ENCODE results near the gene ZC3H6.

DNA sequence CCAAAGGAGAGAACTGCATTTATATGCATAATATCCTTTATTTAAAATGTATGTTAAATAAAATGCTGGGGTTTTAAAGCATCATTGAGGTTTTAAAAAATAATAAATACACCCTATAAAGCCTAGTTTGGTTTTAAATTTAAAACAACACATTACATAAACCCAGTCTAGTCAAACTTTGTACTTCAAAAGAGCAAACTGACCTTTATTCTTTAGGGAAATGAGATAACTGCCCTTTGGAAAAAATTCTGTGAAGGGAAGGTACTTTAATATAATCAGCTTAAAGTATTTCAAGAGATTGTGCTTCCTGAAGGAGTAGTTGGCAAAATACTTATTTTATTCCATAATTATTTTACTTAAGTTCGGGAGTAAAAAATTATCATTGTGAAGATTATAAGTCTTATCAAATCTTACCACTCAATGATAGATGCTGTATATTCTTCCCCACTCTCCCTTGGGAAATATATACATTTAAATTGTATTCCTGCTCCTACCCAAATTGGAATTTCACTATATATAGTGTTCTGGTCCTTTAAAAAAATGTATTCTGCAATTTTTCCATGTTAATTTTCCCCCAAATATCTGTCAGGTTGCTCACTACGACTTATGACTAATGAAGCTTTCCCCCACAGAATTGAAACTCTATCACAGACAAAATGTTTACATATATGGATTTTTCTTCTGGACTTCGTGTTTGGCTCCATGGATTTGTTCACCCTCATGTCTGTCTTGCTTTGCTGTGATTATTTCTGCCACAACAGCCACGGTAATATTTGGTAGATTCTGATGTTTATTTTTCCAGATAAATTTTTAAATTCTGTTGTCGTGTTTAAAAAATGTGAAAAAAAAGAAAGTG, 42.1 kb downstream of the ZC3H6 start:
- TF ChIP-seq, protein P1, sequence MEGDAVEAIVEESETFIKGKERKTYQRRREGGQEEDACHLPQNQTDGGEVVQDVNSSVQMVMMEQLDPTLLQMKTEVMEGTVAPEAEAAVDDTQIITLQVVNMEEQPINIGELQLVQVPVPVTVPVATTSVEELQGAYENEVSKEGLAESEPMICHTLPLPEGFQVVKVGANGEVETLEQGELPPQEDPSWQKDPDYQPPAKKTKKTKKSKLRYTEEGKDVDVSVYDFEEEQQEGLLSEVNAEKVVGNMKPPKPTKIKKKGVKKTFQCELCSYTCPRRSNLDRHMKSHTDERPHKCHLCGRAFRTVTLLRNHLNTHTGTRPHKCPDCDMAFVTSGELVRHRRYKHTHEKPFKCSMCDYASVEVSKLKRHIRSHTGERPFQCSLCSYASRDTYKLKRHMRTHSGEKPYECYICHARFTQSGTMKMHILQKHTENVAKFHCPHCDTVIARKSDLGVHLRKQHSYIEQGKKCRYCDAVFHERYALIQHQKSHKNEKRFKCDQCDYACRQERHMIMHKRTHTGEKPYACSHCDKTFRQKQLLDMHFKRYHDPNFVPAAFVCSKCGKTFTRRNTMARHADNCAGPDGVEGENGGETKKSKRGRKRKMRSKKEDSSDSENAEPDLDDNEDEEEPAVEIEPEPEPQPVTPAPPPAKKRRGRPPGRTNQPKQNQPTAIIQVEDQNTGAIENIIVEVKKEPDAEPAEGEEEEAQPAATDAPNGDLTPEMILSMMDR (IDR thresholded peaks at IDR 0.05) = no peak
- no peak for TF ChIP-seq POLR2A (IDR thresholded peaks at IDR 0.05)

All from uterus (tissue), 2 donors.